ENCODE measurements around the gene PIGM. TPM values are rescaled to one million over a fixed set of nuclear protein-coding genes. Genes with fewer than 3 reads are reported as not detected.
A peak's percentile ranks its signal among the peaks of the same experiment; 100 is the strongest.
"Not testable (repeated sequence)": the region's sequence is repeated elsewhere in the genome, so short reads cannot be mapped to it uniquely, and the experiment has no call there.

Gene PIGM
- total RNA-seq, 1 donor from 2014 or later, result 5.9 TPM

DNA sequence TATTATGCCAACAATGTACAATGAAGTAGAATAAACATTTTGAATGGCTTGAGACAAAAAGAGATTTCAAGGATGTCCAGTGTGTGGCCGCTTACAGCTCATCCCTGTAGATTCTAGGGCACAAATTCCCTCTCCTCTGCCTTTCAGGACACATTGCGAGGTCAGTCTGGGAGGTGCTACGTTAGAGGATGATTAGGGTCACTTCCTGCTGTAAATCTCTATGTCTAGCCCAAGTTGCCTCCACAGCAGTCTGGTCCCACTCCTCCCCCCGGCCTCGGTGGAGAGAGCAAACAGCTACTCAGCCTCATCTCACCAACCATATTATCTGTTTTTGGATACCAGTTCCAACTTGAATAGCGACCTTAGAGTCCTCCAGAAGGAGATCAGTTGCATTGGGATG lies 21.1 kb upstream of the PIGM start:
- H3K4me3 Mint-ChIP-seq (ENCODE audit: unreplicated experiment), result no peak overlapping the region
- H3K27me3 Mint-ChIP-seq (ENCODE audit: unreplicated experiment), result peaks cover 7% of the 10 kb centered on the region
- no peak overlapping the region for H3K27ac Mint-ChIP-seq (ENCODE audit: unreplicated experiment)
- TF ChIP-seq, protein P1, sequence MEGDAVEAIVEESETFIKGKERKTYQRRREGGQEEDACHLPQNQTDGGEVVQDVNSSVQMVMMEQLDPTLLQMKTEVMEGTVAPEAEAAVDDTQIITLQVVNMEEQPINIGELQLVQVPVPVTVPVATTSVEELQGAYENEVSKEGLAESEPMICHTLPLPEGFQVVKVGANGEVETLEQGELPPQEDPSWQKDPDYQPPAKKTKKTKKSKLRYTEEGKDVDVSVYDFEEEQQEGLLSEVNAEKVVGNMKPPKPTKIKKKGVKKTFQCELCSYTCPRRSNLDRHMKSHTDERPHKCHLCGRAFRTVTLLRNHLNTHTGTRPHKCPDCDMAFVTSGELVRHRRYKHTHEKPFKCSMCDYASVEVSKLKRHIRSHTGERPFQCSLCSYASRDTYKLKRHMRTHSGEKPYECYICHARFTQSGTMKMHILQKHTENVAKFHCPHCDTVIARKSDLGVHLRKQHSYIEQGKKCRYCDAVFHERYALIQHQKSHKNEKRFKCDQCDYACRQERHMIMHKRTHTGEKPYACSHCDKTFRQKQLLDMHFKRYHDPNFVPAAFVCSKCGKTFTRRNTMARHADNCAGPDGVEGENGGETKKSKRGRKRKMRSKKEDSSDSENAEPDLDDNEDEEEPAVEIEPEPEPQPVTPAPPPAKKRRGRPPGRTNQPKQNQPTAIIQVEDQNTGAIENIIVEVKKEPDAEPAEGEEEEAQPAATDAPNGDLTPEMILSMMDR (IDR thresholded peaks at IDR 0.05; ENCODE audit: partially characterized antibody, unreplicated experiment), result no peak
- no peak for DNase-seq
- peaks cover 4% of the 10 kb centered on the region for H3K4me1 Mint-ChIP-seq (ENCODE audit: low read depth, unreplicated experiment)
- no peaks in the 10 kb centered on the region for H3K36me3 Mint-ChIP-seq (ENCODE audit: unreplicated experiment)
- H3K9me3 Mint-ChIP-seq (ENCODE audit: unreplicated experiment), result peaks cover 2% of the 10 kb centered on the region

DNA sequence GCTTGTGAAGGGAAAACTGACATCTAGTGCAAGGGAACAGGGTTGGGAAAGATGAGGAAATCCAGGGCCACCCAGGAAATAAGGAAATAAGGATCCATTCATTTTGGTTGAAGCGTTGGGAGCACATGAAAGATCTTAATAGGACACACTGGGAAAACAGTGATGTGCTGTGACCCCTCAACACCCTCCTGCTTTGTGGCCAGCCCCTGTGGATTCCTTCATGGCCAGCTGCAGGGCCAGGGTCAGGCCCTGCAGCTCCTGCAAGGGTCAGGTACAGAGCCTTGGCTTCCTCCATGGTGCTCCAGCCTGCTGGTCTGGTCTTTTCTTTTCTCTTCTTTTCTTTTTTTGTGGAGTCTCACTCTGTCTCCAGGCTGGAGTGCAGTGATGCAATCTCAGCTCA lies 18.8 kb upstream of the PIGM start:
- peaks cover 14% of the 10 kb centered on the region for H3K4me1 Mint-ChIP-seq (ENCODE audit: low read depth, unreplicated experiment)
- TF ChIP-seq, protein P1 (IDR thresholded peaks at IDR 0.05; ENCODE audit: partially characterized antibody, unreplicated experiment), result no peak
- no peak for DNase-seq
- H3K36me3 Mint-ChIP-seq (ENCODE audit: unreplicated experiment), result no peaks in the 10 kb centered on the region
- peaks cover 10% of the 10 kb centered on the region for H3K27me3 Mint-ChIP-seq (ENCODE audit: unreplicated experiment)
- H3K9me3 Mint-ChIP-seq (ENCODE audit: unreplicated experiment), result peaks cover 2% of the 10 kb centered on the region
- H3K4me3 Mint-ChIP-seq (ENCODE audit: unreplicated experiment), result no peak overlapping the region
- no peak overlapping the region for H3K27ac Mint-ChIP-seq (ENCODE audit: unreplicated experiment)

DNA sequence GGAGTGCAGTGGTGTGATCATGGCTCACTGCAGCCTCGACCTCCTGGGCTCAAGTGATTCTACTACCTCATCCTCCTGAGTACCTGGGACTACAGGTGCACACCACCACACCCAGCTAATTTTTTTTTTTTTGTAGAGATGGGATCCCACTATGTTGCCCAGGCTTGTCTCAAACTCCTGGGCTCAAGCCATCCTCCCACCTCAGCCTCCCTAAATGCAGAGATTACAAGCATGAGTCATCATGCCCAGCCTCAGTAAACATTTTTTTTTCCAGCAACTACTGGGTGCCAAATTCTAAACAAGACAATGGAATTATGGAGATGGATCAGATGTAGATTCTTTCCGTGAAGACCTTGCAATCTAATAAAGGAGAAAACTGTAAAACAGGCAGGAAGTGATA lies 18.4 kb upstream of the PIGM start:
- not testable (repeated sequence) for H3K4me3 Mint-ChIP-seq (ENCODE audit: unreplicated experiment); H3K9me3 Mint-ChIP-seq (ENCODE audit: unreplicated experiment)

DNA sequence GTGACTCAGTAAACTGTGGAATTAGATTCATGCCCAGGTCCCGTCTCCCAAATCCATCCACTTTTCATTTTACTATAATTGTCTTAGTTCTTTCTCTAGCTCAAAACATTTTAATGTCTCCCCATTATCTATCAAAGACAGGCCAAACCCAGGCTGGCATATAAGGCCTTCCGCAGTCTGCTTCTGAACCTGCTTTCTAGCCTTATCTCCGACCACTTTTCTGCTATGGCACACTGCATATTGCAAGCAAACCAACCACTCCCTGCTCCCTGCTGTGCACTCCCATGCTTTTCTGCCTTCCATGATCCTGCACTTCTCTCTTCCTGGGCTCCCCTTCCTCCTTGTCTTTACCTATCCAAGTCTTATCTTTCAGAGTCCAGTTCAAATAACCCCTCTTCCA lies 17.3 kb upstream of the PIGM start:
- no peak overlapping the region for H3K27ac Mint-ChIP-seq (ENCODE audit: unreplicated experiment)

More for the DNA sequence above, 18.4 kb upstream of the PIGM start:
- not testable (repeated sequence) for DNase-seq; H3K27ac Mint-ChIP-seq (ENCODE audit: unreplicated experiment); H3K27me3 Mint-ChIP-seq (ENCODE audit: unreplicated experiment); H3K36me3 Mint-ChIP-seq (ENCODE audit: unreplicated experiment)
- peaks cover 14% of the 10 kb centered on the region for H3K4me1 Mint-ChIP-seq (ENCODE audit: low read depth, unreplicated experiment)

DNA sequence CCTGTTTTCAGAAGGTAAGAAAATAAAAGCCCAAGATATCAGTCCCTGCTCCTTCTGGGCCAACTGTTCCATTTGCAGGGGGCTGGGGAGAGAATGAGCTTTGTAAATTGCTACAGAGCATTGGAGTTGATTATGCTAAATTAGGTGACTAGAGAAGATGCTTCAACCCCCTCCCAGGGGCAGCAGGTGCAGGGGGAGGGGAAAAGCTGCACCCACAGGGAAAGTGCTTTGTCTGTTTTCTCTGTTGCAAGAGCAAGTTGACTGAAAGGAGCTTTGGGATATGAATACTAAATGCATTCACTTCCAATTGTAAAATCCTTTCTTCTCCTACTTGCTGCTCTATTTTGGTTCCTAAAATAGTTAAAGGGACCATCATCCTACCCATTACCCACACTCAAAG lies 16.5 kb upstream of the PIGM start:
- Mint-ChIP-seq H3K4me3 (ENCODE audit: unreplicated experiment) (peak overlapping the region; percentile 37), H3K9me3 (ENCODE audit: unreplicated experiment) (peaks cover 2% of the 10 kb centered on the region), H3K4me1 (ENCODE audit: low read depth, unreplicated experiment) (peaks cover 14% of the 10 kb centered on the region), H3K36me3 (ENCODE audit: unreplicated experiment) (no peaks in the 10 kb centered on the region), H3K27me3 (ENCODE audit: unreplicated experiment) (peaks cover 8% of the 10 kb centered on the region), H3K27ac (ENCODE audit: unreplicated experiment) (no peak overlapping the region)
- DNase-seq, result no peak
- TF ChIP-seq, protein P1 (IDR thresholded peaks at IDR 0.05; ENCODE audit: partially characterized antibody, unreplicated experiment), result no peak

More for the DNA sequence above, 17.3 kb upstream of the PIGM start:
- peaks cover 2% of the 10 kb centered on the region for H3K9me3 Mint-ChIP-seq (ENCODE audit: unreplicated experiment)
- H3K4me3 Mint-ChIP-seq (ENCODE audit: unreplicated experiment), result no peak overlapping the region
- peaks cover 10% of the 10 kb centered on the region for H3K27me3 Mint-ChIP-seq (ENCODE audit: unreplicated experiment)
- DNase-seq, result no peak
- H3K4me1 Mint-ChIP-seq (ENCODE audit: low read depth, unreplicated experiment), result peaks cover 14% of the 10 kb centered on the region
- H3K36me3 Mint-ChIP-seq (ENCODE audit: unreplicated experiment), result no peaks in the 10 kb centered on the region
- TF ChIP-seq, protein P1 (IDR thresholded peaks at IDR 0.05; ENCODE audit: partially characterized antibody, unreplicated experiment), result no peak

Measured in glutamatergic neuron (in vitro differentiated cells).